ENCODE results near the gene LCLAT1.
A peak's percentile ranks its signal among the peaks of the same experiment; 100 is the strongest.

LCLAT1 gene

DNA sequence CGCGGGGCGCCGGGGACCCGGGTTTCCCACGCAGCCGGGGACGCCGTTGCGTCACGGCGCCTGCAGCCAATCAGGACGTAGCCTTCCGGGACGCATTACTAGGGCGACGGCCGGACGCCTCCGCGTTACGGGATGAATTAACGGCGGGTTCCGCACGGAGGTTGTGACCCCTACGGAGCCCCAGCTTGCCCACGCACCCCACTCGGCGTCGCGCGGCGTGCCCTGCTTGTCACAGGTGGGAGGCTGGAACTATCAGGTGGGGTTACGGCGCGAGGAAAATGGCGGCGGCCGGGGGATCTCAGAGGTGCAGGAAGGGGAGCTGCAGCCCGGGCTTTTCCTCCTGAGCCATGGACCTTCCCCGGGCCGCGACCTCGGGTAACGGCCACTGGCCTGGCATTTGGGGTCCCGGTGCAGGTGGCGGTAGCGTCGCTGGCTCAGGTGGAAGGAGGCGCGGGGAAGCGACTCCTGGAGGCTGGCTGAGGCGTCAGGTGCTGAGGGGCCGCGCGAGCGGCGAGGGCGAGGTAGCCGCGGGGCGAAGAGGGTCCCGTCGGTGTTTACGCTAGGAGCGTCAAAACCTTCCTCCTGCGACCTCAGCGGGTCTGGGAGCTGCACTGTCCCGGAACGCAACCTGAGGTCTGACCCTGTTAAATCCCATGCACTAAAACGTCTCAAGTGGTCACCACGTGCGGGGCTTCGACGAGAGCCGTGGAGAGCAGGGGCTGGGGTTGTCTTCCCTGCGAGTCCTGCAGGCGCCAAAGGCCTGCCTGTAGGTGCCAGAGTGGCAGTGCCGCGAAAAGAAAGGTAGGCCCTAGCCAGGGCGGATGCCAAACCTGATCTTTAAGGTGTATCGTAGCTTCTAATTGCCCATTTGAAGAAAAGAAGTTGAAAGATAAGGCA, at the start of gene LCLAT1:
LCLAT1 (plus strand) TSS at position 98 of the 897 bp plus-strand sequence. CDS start 78,345 bp downstream, outside the sequence.
- peak; percentile 79 for DNase-seq

DNA sequence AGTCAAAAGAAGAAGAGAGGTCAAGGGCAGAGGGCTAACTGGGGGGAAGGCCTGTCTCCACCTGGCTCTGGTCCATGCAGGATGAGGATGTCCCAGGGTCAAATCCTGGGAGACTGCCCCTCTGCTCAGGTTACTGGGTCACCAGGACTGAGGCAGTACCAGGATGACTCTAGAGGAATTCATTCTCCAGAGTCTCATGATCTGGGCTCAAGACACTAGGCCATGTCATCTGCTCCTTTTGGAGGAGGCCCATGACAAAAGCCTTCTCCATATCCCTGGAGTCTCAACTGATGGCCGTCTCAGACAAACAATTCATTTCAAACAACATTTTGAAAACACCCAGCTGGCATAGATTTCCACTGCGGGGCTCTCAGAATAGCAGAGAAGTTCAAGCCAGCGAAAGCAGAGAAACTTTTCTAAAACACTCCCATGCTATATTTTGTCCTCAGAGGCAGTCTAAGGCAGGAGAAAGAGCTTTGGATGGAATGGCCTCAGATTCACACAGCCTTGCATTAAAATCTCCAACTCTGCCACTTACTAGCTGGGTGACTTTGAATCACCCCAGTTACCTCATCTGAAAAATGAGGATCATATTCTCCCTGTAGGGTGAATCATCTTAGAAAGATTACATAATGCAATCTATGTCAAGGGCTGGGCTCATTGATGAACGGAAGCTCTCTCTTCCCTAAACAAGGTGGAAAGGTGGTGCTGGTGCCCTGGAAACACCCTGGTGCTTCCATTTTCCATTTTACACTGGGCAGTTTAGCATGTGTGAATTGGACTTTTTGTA, 48.8 kb upstream of the LCLAT1 start:
- no peak for DNase-seq

GRCh38 chr2:30400151-30400954, 46.7 kb upstream of the LCLAT1 start:
- DNase-seq = no peak

- no peak for DNase-seq
Observed at GRCh38 chr2:30402441-30403182, 44.4 kb upstream of the LCLAT1 start.

- DNase-seq = no peak
Observed at GRCh38 chr2:30403592-30404312, 43.3 kb upstream of the LCLAT1 start.

DNA sequence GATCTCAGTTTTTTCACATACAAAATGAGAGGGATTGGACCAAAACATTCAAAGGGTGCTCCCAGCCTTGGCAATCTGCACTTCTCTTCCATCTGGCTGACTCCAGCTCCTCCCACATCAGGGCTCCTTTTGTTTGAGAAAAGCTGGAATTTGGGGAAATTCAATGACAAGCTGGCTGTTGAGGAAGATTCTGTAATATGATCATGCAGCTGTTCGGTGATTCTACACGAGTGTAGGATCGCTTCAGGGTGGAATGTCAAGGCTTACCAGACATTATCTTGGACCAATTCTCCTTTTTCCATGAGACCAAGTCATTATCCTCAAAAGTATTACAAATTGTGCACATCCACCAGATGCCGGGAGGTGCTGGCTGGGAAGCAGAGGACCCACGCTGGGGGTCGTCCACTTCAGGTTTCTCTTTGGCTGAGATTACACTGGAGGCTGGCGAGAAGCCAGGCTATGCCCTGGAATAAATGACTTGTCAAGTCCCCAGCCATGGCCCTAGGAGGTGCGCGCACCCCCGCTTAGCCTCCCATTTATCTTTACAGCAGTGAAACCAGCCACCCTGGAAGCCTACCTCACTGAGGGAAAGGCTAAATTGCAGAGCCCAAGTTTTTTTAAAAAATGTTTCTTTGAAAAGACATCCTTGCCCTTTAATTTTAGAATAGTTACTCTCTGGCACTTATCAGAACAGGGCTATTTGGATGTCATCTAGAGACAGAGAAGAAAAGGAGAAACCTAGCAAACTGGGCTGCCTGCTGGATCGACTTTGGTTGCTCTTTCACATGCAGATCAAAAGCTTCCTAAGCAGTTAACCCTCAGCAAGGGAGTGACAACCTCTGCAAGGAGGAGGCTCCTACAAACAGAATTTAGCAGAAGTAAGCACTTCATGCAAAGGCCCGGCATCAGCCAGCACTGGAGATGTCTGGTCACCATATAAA, 42.5 kb upstream of the LCLAT1 start:
- peak; percentile 27 for DNase-seq

DNA sequence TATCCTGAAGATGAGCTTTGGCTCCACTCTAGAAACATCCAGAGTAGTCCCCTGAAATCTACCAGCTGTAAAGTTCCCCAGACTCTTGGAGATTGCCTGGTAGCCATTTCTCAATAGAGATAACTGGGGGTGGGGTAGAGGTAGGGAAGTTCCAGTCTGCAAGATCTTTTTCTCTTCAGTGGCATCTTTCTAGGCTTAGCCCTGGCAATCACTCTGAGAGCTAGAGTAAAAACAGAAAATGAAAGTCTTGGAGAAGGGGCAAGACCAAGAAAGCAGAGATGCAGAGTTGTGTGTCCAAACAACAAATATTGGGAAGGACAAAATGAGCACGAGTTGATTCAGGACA, 41.8 kb upstream of the LCLAT1 start:
- DNase-seq = no peak

DNA sequence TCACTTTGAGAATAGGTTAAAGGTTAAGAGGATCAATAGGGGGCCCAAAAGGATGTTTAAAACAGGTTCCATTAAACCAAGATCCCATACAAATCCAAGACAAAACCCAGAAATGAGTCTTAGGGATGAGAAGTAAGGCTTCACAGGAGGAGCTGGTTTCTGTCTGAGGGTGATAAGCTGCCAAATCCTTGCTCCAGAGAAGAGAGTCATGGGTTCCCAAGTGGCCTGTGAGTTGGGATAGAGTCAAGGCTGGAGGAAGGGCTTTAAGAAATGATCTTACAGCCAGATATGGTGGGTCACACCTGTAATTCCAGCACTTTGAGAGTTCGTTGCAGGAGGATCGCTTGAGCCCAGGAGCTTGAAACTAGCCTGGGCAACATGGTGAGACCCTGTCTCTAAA, 40.2 kb upstream of the LCLAT1 start:
- DNase-seq = no peak

GRCh38 chr2:30408961-30409387, 38.1 kb upstream of the LCLAT1 start:
- peak; percentile 72 for DNase-seq

GRCh38 chr2:30410217-30410616, 36.8 kb upstream of the LCLAT1 start:
- peak; percentile 74 for DNase-seq

DNA sequence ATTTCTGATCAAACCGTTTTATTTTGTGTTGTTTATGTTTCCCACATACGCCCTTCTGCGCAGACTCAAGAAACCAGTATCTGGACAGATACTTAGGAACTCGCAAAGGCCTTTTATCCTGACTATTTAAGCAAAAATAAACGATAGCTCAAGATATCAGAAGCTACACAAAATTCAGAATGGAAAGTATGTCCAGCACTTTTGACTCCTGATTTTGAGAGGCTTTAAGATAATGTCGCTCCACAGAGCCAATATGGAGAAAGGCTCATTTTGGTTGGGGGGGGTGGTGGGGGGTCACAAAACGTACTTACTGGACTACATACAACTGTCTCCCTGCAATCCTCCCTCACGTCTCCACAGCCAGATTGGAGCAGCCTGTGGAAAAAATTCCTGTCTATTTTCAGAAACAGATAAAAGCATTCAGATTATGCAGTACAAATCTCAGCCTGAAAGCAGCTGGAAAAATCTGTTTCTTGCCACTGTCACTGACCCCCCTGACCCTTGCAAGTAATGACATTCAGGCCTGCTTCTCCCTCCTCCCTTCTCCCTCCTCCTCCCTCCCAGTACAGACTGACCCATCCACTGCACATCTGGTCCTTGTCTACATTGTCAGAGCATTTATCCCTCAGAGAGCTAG, 34.9 kb upstream of the LCLAT1 start:
- no peak for DNase-seq

GRCh38 chr2:30412684-30413570, 34.1 kb upstream of the LCLAT1 start:
- DNase-seq = no peak

- DNase-seq = peak; percentile 80
Observed at GRCh38 chr2:30414961-30415360, 32.1 kb upstream of the LCLAT1 start.

GRCh38 chr2:30417253-30417652, 29.8 kb upstream of the LCLAT1 start:
- peak; percentile 39 for DNase-seq

GRCh38 chr2:30421026-30421603, 25.9 kb upstream of the LCLAT1 start:
- DNase-seq = no peak

- peak; percentile 95 for DNase-seq
Observed at GRCh38 chr2:30421604-30422443, 25.2 kb upstream of the LCLAT1 start.

GRCh38 chr2:30422444-30423040, 24.5 kb upstream of the LCLAT1 start:
- DNase-seq = no peak
